Activated B cell treated with CpG ODN at 0.5 μM for 24 hours (primary cell): ENCODE data around the gene ICE1. TPM values are rescaled to one million over a fixed set of nuclear protein-coding genes. Genes with fewer than 3 reads are reported as not detected.

Source experiments
- ATAC-seq: fragments of 200-7000 bp; cut with Tn5 transposase; one replicate; pipeline ENCODE4 v1.10.0; 2021; ENCODE audit warnings: low read depth, mild to moderate bottlenecking, moderate library complexity
- CTCF ChIA-PET: fragments of 350-600 bp; sonication (Branson Sonifier 250); formaldehyde crosslinking; loops from one replicate; lab custom pipeline; 2021; ENCODE audit warnings: antibody characterized with exemption; lab: Charles Lee
- POLR2A ChIA-PET: fragments of 350-600 bp; sonication (Branson Sonifier 250); formaldehyde crosslinking; loops from one replicate; lab custom pipeline; 2021; ENCODE audit warnings: antibody characterized with exemption; lab: Charles Lee
- DNase-seq: peaks from one replicate; pipeline ENCODE4 v3.0.0; 2022
- H3K27ac Mint-ChIP-seq: one replicate; pipeline ENCODE4 v1.8.0; 2020; ENCODE audit warnings: mixed read lengths
- H3K27me3 Mint-ChIP-seq: one replicate; pipeline ENCODE4 v1.8.0; 2021; ENCODE audit warnings: mixed read lengths
- H3K36me3 Mint-ChIP-seq: one replicate; pipeline ENCODE4 v1.8.0; 2021; ENCODE audit warnings: low read depth, mixed read lengths
- H3K4me1 Mint-ChIP-seq: one replicate; pipeline ENCODE4 v1.8.0; 2021; ENCODE audit warnings: mixed read lengths
- H3K4me3 Mint-ChIP-seq: one replicate; pipeline ENCODE4 v1.8.0; 2020; ENCODE audit warnings: mild to moderate bottlenecking, mixed read lengths
- H3K9me3 Mint-ChIP-seq: one replicate; pipeline ENCODE4 v1.8.0; 2020; ENCODE audit warnings: mixed read lengths
- CTCF ChIP-seq: fragments of 200-600 bp; IDR thresholded peaks from one replicate; pipeline ENCODE4 v1.8.0; 2022; ENCODE audit warnings: antibody characterized with exemption, mild to moderate bottlenecking
- intact Hi-C: fragments of 100-400 bp; cut with micrococcal nuclease; formaldehyde crosslinking; loops from one replicate; pipeline ENCODE4 v1.15.1; 2024
- total RNA-seq: library from RNA; stranded (reverse); gene quantifications from 2 replicates; pipeline ENCODE4 v1.2.3, GENCODE V29; 2022

ICE1 gene
- total RNA-seq, 1 donor from 2014 or later = 36.8 TPM

GRCh38 chr5:5436203-5436760, 13.8 kb downstream of the ICE1 start:
- CTCF ChIA-PET = no interaction called here
- Mint-ChIP-seq H3K9me3 (no peaks in the 10 kb centered on the region), H3K4me1 (peaks cover 6% of the 10 kb centered on the region), H3K4me3 (no peak overlapping the region), H3K27ac (no peak overlapping the region), H3K27me3 (no peaks in the 10 kb centered on the region), H3K36me3 (peaks cover 27% of the 10 kb centered on the region)
- ATAC-seq (no peak), DNase-seq (no peak)
- POLR2A ChIA-PET = no interaction called here
- intact Hi-C loops = no loop called here
- TF ChIP-seq CTCF = no peak

GRCh38 chr5:5437227-5438172, 15.0 kb downstream of the ICE1 start:
- Mint-ChIP-seq H3K9me3 (no peaks in the 10 kb centered on the region), H3K4me3 (no peak overlapping the region)
- intact Hi-C loops = no loop called here

GRCh38 chr5:5451863-5452262, 29.4 kb downstream of the ICE1 start:
- ChIA-PET CTCF (no interaction called here), POLR2A (no interaction called here)
- Mint-ChIP-seq H3K4me3 (no peak overlapping the region), H3K36me3 (peaks cover 80% of the 10 kb centered on the region), H3K27ac (no peak overlapping the region), H3K27me3 (no peaks in the 10 kb centered on the region), H3K4me1 (no peaks in the 10 kb centered on the region), H3K9me3 (no peaks in the 10 kb centered on the region)
- intact Hi-C loops = no loop called here
- no peak for TF ChIP-seq CTCF
- DNase-seq = no peak
- ATAC-seq = no peak

More at GRCh38 chr5:5437227-5438172, 15.0 kb downstream of the ICE1 start:
- CTCF ChIA-PET = no interaction called here
- Mint-ChIP-seq H3K27ac (no peak overlapping the region), H3K27me3 (no peaks in the 10 kb centered on the region), H3K36me3 (peaks cover 35% of the 10 kb centered on the region), H3K4me1 (peaks cover 3% of the 10 kb centered on the region)
- no peak for DNase-seq
- no peak for TF ChIP-seq CTCF
- POLR2A ChIA-PET = no interaction called here
- ATAC-seq = no peak

- no peak overlapping the region for H3K27ac Mint-ChIP-seq
Observed at GRCh38 chr5:5453131-5453530, 30.7 kb downstream of the ICE1 start.

More at GRCh38 chr5:5453131-5453530, 30.7 kb downstream of the ICE1 start:
- intact Hi-C loops = no loop called here
- no peaks in the 10 kb centered on the region for H3K27me3 Mint-ChIP-seq
- H3K9me3 Mint-ChIP-seq = no peaks in the 10 kb centered on the region
- ChIA-PET POLR2A (no interaction called here), CTCF (no interaction called here)
- no peak for TF ChIP-seq CTCF
- peaks cover 83% of the 10 kb centered on the region for H3K36me3 Mint-ChIP-seq
- no peak overlapping the region for H3K4me3 Mint-ChIP-seq
- no peaks in the 10 kb centered on the region for H3K4me1 Mint-ChIP-seq
- ATAC-seq = no peak
- no peak for DNase-seq
